Measurements from ENCODE around the gene MYPN. TPM values are rescaled to one million over a fixed set of nuclear protein-coding genes. Genes with fewer than 3 reads are reported as not detected.

The MYPN gene
- total and polyA plus RNA-seq, 4 donors, result 0.01 to 0.08 (median 0.03) TPM; not detected in 1

- DNase-seq (ENCODE audit: low spot score), result no peak
- H3K9ac ChIP-seq (ENCODE audit: low read depth in 1 of 2, low read length in 2 of 2), result no peak overlapping the region
- H3K36me3 ChIP-seq (ENCODE audit: control insufficient read depth in 4 of 4, insufficient read depth in 3 of 4, low read depth in 1 of 4, low read length in 3 of 4), result no peaks in the 10 kb centered on the region
- no peak overlapping the region for H3K4me3 ChIP-seq (ENCODE audit: low read depth in 1 of 3, low read length in 3 of 3)
- 73% methylated on average over 3 of the region's 3 CpGs for WGBS
- no peaks in the 10 kb centered on the region for H3K27me3 ChIP-seq (ENCODE audit: control insufficient read depth in 4 of 4, insufficient read depth in 4 of 4, low read length in 3 of 4)
- H3K9me3 ChIP-seq (ENCODE audit: control insufficient read depth in 4 of 4, low read length in 3 of 4), result no peaks in the 10 kb centered on the region
- no peaks in the 10 kb centered on the region for H3K4me1 ChIP-seq (ENCODE audit: control insufficient read depth in 4 of 4, insufficient read depth in 4 of 4, low read length in 3 of 4)
- no peak overlapping the region for H3K27ac ChIP-seq (ENCODE audit: low read depth in 1 of 2, low read length in 2 of 2)
- TF ChIP-seq, protein P1, sequence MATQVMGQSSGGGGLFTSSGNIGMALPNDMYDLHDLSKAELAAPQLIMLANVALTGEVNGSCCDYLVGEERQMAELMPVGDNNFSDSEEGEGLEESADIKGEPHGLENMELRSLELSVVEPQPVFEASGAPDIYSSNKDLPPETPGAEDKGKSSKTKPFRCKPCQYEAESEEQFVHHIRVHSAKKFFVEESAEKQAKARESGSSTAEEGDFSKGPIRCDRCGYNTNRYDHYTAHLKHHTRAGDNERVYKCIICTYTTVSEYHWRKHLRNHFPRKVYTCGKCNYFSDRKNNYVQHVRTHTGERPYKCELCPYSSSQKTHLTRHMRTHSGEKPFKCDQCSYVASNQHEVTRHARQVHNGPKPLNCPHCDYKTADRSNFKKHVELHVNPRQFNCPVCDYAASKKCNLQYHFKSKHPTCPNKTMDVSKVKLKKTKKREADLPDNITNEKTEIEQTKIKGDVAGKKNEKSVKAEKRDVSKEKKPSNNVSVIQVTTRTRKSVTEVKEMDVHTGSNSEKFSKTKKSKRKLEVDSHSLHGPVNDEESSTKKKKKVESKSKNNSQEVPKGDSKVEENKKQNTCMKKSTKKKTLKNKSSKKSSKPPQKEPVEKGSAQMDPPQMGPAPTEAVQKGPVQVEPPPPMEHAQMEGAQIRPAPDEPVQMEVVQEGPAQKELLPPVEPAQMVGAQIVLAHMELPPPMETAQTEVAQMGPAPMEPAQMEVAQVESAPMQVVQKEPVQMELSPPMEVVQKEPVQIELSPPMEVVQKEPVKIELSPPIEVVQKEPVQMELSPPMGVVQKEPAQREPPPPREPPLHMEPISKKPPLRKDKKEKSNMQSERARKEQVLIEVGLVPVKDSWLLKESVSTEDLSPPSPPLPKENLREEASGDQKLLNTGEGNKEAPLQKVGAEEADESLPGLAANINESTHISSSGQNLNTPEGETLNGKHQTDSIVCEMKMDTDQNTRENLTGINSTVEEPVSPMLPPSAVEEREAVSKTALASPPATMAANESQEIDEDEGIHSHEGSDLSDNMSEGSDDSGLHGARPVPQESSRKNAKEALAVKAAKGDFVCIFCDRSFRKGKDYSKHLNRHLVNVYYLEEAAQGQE (IDR thresholded peaks at IDR 0.05), result no peak
- TF ChIP-seq, protein P2, sequence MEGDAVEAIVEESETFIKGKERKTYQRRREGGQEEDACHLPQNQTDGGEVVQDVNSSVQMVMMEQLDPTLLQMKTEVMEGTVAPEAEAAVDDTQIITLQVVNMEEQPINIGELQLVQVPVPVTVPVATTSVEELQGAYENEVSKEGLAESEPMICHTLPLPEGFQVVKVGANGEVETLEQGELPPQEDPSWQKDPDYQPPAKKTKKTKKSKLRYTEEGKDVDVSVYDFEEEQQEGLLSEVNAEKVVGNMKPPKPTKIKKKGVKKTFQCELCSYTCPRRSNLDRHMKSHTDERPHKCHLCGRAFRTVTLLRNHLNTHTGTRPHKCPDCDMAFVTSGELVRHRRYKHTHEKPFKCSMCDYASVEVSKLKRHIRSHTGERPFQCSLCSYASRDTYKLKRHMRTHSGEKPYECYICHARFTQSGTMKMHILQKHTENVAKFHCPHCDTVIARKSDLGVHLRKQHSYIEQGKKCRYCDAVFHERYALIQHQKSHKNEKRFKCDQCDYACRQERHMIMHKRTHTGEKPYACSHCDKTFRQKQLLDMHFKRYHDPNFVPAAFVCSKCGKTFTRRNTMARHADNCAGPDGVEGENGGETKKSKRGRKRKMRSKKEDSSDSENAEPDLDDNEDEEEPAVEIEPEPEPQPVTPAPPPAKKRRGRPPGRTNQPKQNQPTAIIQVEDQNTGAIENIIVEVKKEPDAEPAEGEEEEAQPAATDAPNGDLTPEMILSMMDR (IDR thresholded peaks at IDR 0.05; ENCODE audit: low read depth, low read length, missing input control), result no peak
- TF ChIP-seq TAF1 (conservative IDR thresholded peaks at IDR 0.05) (no peak), RAD21 (IDR thresholded peaks at IDR 0.05) (no peak), ZBTB33 (IDR thresholded peaks at IDR 0.05) (no peak), YY1 (IDR thresholded peaks at IDR 0.05) (no peak), GABPA (IDR thresholded peaks at IDR 0.05 in 1 of 2, conservative IDR thresholded peaks at IDR 0.05 in 1 of 2) (no peak), EGR1 (IDR thresholded peaks at IDR 0.05; ENCODE audit: low read depth in 2 of 2) (no peak), FOXA1 (IDR thresholded peaks at IDR 0.05) (no peak), JUND (IDR thresholded peaks at IDR 0.05) (no peak)
Measured at GRCh38 chr10:68145705-68146104, 36.4 kb downstream of the MYPN start.

DNA sequence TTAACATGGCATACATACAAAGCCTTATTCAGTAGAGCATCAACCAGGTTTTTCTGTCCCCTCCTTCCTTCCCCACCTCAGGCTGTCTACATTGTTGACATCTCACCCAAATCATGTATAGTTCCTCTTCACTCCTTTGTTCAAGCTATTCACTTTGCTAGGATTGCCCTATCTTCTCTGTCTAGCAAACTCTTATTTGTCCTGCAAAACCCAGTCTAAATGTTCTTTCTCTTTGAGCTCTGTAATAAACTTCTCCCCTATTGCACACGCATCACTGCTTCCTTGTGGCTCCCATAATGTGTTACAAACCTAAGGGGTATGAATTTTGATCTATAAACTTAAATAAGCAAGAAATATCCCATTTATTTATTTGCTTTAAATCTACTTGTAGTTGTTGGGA lies 36.8 kb downstream of the MYPN start:
- Histone ChIP-seq H3K4me3 (ENCODE audit: low read depth in 1 of 3, low read length in 3 of 3) (no peak overlapping the region), H3K36me3 (ENCODE audit: control insufficient read depth in 4 of 4, insufficient read depth in 3 of 4, low read depth in 1 of 4, low read length in 3 of 4) (no peaks in the 10 kb centered on the region), H3K9me3 (ENCODE audit: control insufficient read depth in 4 of 4, low read length in 3 of 4) (no peaks in the 10 kb centered on the region), H3K4me1 (ENCODE audit: control insufficient read depth in 4 of 4, insufficient read depth in 4 of 4, low read length in 3 of 4) (no peaks in the 10 kb centered on the region), H3K27me3 (ENCODE audit: control insufficient read depth in 4 of 4, insufficient read depth in 4 of 4, low read length in 3 of 4) (no peaks in the 10 kb centered on the region), H3K9ac (ENCODE audit: low read depth in 1 of 2, low read length in 2 of 2) (no peak overlapping the region), H3K27ac (ENCODE audit: low read depth in 1 of 2, low read length in 2 of 2) (no peak overlapping the region)
- TF ChIP-seq RXRA (IDR thresholded peaks at IDR 0.05) (no peak), SP1 (IDR thresholded peaks at IDR 0.05) (no peak), RAD21 (IDR thresholded peaks at IDR 0.05) (no peak), TAF1 (conservative IDR thresholded peaks at IDR 0.05) (no peak), ZBTB33 (IDR thresholded peaks at IDR 0.05) (no peak), EGR1 (IDR thresholded peaks at IDR 0.05; ENCODE audit: low read depth in 2 of 2) (no peak)
- TF ChIP-seq, protein P3, sequence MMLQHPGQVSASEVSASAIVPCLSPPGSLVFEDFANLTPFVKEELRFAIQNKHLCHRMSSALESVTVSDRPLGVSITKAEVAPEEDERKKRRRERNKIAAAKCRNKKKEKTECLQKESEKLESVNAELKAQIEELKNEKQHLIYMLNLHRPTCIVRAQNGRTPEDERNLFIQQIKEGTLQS (IDR thresholded peaks at IDR 0.05), result no peak
- TF ChIP-seq, protein P1 (IDR thresholded peaks at IDR 0.05), result no peak
- 82% methylated on average over 1 of the region's 1 CpG for WGBS
- no peak for DNase-seq (ENCODE audit: low spot score)
